ENCODE data around the gene ZFR2. TPM values are rescaled to one million over a fixed set of nuclear protein-coding genes. Genes with fewer than 3 reads are reported as not detected.

ZFR2 gene
- total RNA-seq, 1 experiment from 2014 or later: not detected

DNA sequence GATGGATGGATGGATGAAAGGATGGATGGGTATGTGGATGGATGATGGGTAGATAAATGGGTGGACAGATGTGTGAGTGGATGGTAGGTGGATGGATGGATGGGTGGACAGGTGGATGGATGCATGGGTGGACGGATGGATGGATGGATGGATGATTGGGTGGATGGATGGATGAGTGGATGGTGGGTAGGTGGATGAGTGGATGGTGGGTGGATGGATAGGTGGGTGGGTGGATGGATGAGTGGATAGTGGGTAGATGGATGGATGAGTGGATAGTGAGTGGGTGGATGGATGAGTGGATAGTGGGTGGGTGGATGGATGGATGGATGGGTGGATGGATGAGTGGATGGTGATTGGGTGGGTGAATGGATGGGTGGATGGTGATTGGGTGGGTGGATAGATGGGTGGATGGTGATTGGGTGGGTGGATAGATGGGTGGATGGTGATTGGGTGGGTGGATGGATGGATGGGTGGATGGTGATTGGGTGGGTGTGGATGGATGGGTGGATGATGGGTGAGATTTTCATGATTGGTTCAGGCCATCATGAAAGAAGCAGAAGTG, 92.3 kb downstream of the ZFR2 start:
- no peaks in the 10 kb centered on the region for H3K27me3 ChIP-seq (ENCODE audit: low read length)
- H3K9ac ChIP-seq (ENCODE audit: low read length): no peak overlapping the region
- H2AFZ ChIP-seq (ENCODE audit: low read length): no peak overlapping the region
- H3K4me3 ChIP-seq (ENCODE audit: low read length): no peak overlapping the region
- intact Hi-C loops (cut with micrococcal nuclease): no loop called here
- H3K79me2 ChIP-seq (ENCODE audit: low read length): no peaks in the 10 kb centered on the region
- H3K4me1 ChIP-seq (ENCODE audit: insufficient read depth, low read length): no peaks in the 10 kb centered on the region
- CTCF ChIA-PET: no interaction called here
- ATAC-seq (no peak), DNase-seq (no peak)
- TF ChIP-seq EZH2phosphoT487 (IDR thresholded peaks at IDR 0.05; ENCODE audit: borderline replicate concordance, low read length) (no peak), CTCF (conservative IDR thresholded peaks at IDR 0.05; ENCODE audit: low read depth, low read length) (no peak), EZH2 (IDR thresholded peaks at IDR 0.05; ENCODE audit: low read length, unreplicated experiment) (no peak)
- H3K4me2 ChIP-seq (ENCODE audit: low read length): no peak overlapping the region
- no peaks in the 10 kb centered on the region for H3K36me3 ChIP-seq (ENCODE audit: low read depth, low read length)
- H3F3A ChIP-seq (ENCODE audit: low read length, unreplicated experiment): no peaks in the 10 kb centered on the region
- no TSS peak for BruUV-seq (replicated peaks)
- H3K9me2 ChIP-seq (replicated peaks; ENCODE audit: low read length): no peaks in the 10 kb centered on the region
- no peaks in the 10 kb centered on the region for H4K20me1 ChIP-seq (ENCODE audit: low read length)
- 0 out of 2 replicates have a peak, but pooled peaks cover 5% of the 10 kb centered on the region for H3K9me3 ChIP-seq (ENCODE audit: low read length)
- H3K27ac ChIP-seq (ENCODE audit: low read length): no peak overlapping the region
- POLR2A ChIA-PET (ENCODE audit: unreplicated experiment): no interaction called here

GRCh38 chr19:3775831-3776230, 93.0 kb downstream of the ZFR2 start:
- BruUV-seq (replicated peaks): no TSS peak
- no peak overlapping the region for H3K27ac ChIP-seq (ENCODE audit: low read length)
- DNase-seq (no peak), ATAC-seq (no peak)
- H4K20me1 ChIP-seq (ENCODE audit: low read length): no peaks in the 10 kb centered on the region
- H3K9ac ChIP-seq (ENCODE audit: low read length): no peak overlapping the region
- H3K4me3 ChIP-seq (ENCODE audit: low read length): no peak overlapping the region
- POLR2A ChIA-PET (ENCODE audit: unreplicated experiment): no interaction called here
- H3K4me2 ChIP-seq (ENCODE audit: low read length): no peak overlapping the region
- H3F3A ChIP-seq (ENCODE audit: low read length, unreplicated experiment): no peaks in the 10 kb centered on the region
- no peaks in the 10 kb centered on the region for H3K9me3 ChIP-seq (ENCODE audit: low read length)
- no peaks in the 10 kb centered on the region for H3K36me3 ChIP-seq (ENCODE audit: low read depth, low read length)
- H3K4me1 ChIP-seq (ENCODE audit: insufficient read depth, low read length): no peaks in the 10 kb centered on the region
- H2AFZ ChIP-seq (ENCODE audit: low read length): no peak overlapping the region
- no peaks in the 10 kb centered on the region for H3K27me3 ChIP-seq (ENCODE audit: low read length)
- intact Hi-C loops (cut with micrococcal nuclease): no loop called here
- TF ChIP-seq EZH2phosphoT487 (IDR thresholded peaks at IDR 0.05; ENCODE audit: borderline replicate concordance, low read length) (no peak), CTCF (conservative IDR thresholded peaks at IDR 0.05; ENCODE audit: low read depth, low read length) (no peak), EZH2 (IDR thresholded peaks at IDR 0.05; ENCODE audit: low read length, unreplicated experiment) (no peak)
- no peaks in the 10 kb centered on the region for H3K79me2 ChIP-seq (ENCODE audit: low read length)
- CTCF ChIA-PET: no interaction called here
- H3K9me2 ChIP-seq (replicated peaks; ENCODE audit: low read length): no peaks in the 10 kb centered on the region

GRCh38 chr19:3775374-3775711, 93.5 kb downstream of the ZFR2 start:
- Histone ChIP-seq H3K4me1 (ENCODE audit: insufficient read depth, low read length) (no peaks in the 10 kb centered on the region), H3K4me3 (ENCODE audit: low read length) (no peak overlapping the region), H2AFZ (ENCODE audit: low read length) (no peak overlapping the region), H3K27me3 (ENCODE audit: low read length) (no peaks in the 10 kb centered on the region), H3K9me2 (replicated peaks; ENCODE audit: low read length) (no peaks in the 10 kb centered on the region), H3K4me2 (ENCODE audit: low read length) (no peak overlapping the region), H3K27ac (ENCODE audit: low read length) (no peak overlapping the region), H4K20me1 (ENCODE audit: low read length) (no peaks in the 10 kb centered on the region), H3K79me2 (ENCODE audit: low read length) (no peaks in the 10 kb centered on the region), H3K36me3 (ENCODE audit: low read depth, low read length) (no peaks in the 10 kb centered on the region), H3K9ac (ENCODE audit: low read length) (no peak overlapping the region), H3K9me3 (ENCODE audit: low read length) (no peaks in the 10 kb centered on the region), H3F3A (ENCODE audit: low read length, unreplicated experiment) (no peaks in the 10 kb centered on the region)
- DNase-seq (no peak), ATAC-seq (no peak)
- no peak for TF ChIP-seq EZH2 (IDR thresholded peaks at IDR 0.05; ENCODE audit: low read length, unreplicated experiment)
- no peak for TF ChIP-seq CTCF (conservative IDR thresholded peaks at IDR 0.05; ENCODE audit: low read depth, low read length)
- no peak for TF ChIP-seq EZH2phosphoT487 (IDR thresholded peaks at IDR 0.05; ENCODE audit: borderline replicate concordance, low read length)
- CTCF ChIA-PET: no interaction called here
- POLR2A ChIA-PET (ENCODE audit: unreplicated experiment): no interaction called here
- intact Hi-C loops (cut with micrococcal nuclease): no loop called here
- no TSS peak for BruUV-seq (replicated peaks)
